Type B pancreatic cell (in vitro differentiated cells): ENCODE data around the gene IER5. TPM values are rescaled to one million over a fixed set of nuclear protein-coding genes. Genes with fewer than 3 reads are reported as not detected.

Source experiments
- DNase-seq: peaks from one replicate; pipeline ENCODE4 v3.0.0; 2021; ENCODE audit warnings: mixed read lengths; ENCODE audit not compliant: unreplicated experiment; ENCODE audit errors: extremely low spot score
- H3K27ac Mint-ChIP-seq: 2 replicates; pipeline ENCODE4 v1.8.0; 2021; ENCODE audit warnings: mild to moderate bottlenecking, mixed read lengths
- H3K27me3 Mint-ChIP-seq: 2 replicates; pipeline ENCODE4 v1.8.0; 2021; ENCODE audit warnings: mixed read lengths
- H3K36me3 Mint-ChIP-seq: 2 replicates; pipeline ENCODE4 v1.8.0; 2021; ENCODE audit warnings: mixed read lengths
- H3K4me1 Mint-ChIP-seq: one replicate; pipeline ENCODE4 v1.8.0; 2021; ENCODE audit warnings: mixed read lengths; ENCODE audit not compliant: unreplicated experiment
- H3K4me3 Mint-ChIP-seq: 2 replicates; pipeline ENCODE4 v1.8.0; 2021; ENCODE audit warnings: mild to moderate bottlenecking, mixed read lengths
- H3K9me3 Mint-ChIP-seq: 2 replicates; pipeline ENCODE4 v1.8.0; 2021; ENCODE audit warnings: mixed read lengths
- total RNA-seq: library from RNA; stranded (reverse); gene quantifications from 2 replicates; pipeline ENCODE4 v1.2.1, GENCODE V29; 2021; ENCODE audit warnings: low replicate concordance
- TF ChIP-seq, protein P1 (sequence below): fragments of 200-600 bp; sonication (generic); conservative IDR thresholded peaks from 2 replicates; pipeline ENCODE4 v1.5.0; 2021; ENCODE audit warnings: antibody characterized with exemption, mild to moderate bottlenecking

Gene IER5
- total RNA-seq, 1 donor from 2014 or later, result 16.6 TPM

DNA sequence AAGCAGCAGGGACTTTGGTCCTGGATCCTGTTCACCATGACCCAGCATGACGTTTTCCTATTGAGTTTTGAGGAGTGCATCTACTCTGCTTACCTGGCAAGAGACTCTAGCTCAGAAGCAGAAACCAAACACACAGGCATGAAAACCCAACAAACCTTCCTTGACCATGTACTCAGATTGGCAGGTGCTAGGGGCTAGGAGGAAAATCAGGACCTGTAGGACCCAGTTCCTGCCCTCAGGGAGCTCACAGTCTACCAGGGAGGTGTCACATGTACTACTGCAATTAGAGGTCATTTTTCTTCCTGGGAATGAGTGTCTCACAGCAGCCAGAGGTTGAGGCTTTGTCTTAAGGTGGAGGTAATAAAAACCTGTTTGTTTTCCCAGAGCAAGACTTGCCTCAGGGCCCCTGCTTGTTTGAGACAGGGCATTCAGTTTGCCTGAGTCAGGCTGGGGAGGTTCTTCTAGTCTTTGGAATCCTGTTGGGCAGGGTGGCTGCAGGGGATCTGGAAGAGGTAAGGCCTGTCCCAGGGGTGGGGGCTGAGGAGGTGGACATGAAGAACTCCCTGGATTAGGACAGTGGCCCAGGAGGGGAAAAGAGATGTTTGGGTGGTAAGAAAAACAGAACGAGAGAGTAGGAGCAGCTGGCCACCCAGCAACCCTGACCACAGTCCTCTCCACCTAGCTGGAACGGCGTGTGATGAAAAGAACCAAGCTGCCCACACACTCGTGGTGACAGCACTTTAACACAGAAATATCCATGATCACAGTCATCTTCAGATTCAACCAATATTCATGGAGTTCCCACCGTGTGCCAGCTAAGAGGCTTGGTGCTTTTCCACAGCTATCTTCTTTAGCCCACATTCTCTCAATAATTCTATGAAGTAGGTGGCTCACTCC lies 30.8 kb downstream of the IER5 start:
- no peaks in the 10 kb centered on the region for H3K27me3 Mint-ChIP-seq
- H3K4me3 Mint-ChIP-seq, result peak overlapping the region; percentile 71
- peaks cover 12% of the 10 kb centered on the region for H3K9me3 Mint-ChIP-seq
- H3K27ac Mint-ChIP-seq, result peak overlapping the region; percentile 97
- DNase-seq, result no peak
- TF ChIP-seq, protein P1, sequence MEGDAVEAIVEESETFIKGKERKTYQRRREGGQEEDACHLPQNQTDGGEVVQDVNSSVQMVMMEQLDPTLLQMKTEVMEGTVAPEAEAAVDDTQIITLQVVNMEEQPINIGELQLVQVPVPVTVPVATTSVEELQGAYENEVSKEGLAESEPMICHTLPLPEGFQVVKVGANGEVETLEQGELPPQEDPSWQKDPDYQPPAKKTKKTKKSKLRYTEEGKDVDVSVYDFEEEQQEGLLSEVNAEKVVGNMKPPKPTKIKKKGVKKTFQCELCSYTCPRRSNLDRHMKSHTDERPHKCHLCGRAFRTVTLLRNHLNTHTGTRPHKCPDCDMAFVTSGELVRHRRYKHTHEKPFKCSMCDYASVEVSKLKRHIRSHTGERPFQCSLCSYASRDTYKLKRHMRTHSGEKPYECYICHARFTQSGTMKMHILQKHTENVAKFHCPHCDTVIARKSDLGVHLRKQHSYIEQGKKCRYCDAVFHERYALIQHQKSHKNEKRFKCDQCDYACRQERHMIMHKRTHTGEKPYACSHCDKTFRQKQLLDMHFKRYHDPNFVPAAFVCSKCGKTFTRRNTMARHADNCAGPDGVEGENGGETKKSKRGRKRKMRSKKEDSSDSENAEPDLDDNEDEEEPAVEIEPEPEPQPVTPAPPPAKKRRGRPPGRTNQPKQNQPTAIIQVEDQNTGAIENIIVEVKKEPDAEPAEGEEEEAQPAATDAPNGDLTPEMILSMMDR, result no peak
- peaks cover 36% of the 10 kb centered on the region for H3K4me1 Mint-ChIP-seq
- no peaks in the 10 kb centered on the region for H3K36me3 Mint-ChIP-seq

DNA sequence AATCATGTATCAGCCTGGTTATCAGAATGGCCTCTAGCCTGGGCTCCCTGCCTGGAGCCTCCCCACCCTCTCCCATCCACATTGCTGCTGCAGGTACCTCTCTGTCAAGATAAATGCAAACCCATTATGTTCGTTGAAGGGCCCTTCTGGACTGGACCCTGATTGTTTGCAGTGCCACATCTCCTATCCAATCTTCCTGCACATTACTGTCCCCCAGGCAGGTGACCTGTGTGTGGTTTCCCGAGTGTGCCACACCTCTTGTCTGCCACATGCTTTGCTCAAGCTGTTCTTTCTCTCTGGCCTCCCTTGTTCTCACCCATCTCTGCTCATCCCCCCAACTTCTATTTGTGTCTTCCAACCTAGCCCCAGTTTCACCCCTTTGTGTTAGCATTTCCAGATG lies 32.4 kb downstream of the IER5 start:
- peaks cover 12% of the 10 kb centered on the region for H3K9me3 Mint-ChIP-seq
- H3K27ac Mint-ChIP-seq, result peak overlapping the region; percentile 66
- peaks cover 39% of the 10 kb centered on the region for H3K4me1 Mint-ChIP-seq
- H3K27me3 Mint-ChIP-seq, result no peaks in the 10 kb centered on the region
- H3K4me3 Mint-ChIP-seq, result no peak overlapping the region
- DNase-seq, result no peak
- no peaks in the 10 kb centered on the region for H3K36me3 Mint-ChIP-seq
- TF ChIP-seq, protein P1, result no peak

DNA sequence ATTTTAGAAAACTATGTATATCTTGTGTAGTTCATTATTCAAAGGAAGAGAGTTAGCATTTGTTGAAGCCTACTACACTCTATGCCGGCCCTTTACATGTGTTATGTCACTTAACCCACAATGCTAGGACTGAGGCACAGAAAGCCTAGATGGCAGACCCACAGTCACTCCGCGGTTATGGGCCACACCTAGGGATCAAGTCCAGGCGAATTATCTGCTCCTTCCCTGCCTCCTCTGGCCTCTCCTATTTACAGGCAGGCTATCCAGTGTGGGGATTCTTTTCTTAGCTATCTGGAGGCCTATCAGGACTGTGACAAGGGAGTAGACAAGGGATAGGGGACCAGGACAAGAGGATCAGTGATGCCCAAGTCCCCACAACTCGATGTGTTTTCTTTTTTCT lies 33.0 kb downstream of the IER5 start:
- DNase-seq, result no peak

DNA sequence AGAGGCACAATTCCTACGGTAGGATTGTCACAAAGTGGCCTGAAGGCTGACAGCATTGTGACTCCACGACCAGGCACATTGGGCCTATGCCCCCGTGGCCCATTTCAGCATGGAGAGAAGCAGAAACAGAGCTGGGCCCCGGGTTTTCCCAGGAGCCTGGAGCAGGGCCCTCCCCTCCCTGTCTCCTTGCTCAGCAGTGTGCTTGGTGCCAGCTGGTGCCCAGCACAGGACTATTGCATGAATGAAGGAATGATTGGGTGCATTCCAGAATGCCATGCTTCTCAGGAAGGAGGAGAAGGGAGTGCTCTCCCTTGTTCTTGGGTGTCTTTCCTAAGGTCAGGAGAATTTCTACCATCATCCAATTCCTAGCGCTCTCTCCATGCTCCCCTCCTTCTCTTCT lies 33.7 kb downstream of the IER5 start:
- no peak for DNase-seq
- Mint-ChIP-seq H3K4me1 (peaks cover 43% of the 10 kb centered on the region), H3K27me3 (no peaks in the 10 kb centered on the region), H3K36me3 (no peaks in the 10 kb centered on the region), H3K4me3 (no peak overlapping the region), H3K27ac (peak overlapping the region; percentile 6), H3K9me3 (peaks cover 12% of the 10 kb centered on the region)
- TF ChIP-seq, protein P1, result no peak

More for the DNA sequence above, 33.0 kb downstream of the IER5 start:
- H3K4me1 Mint-ChIP-seq, result peaks cover 41% of the 10 kb centered on the region
- no peak overlapping the region for H3K4me3 Mint-ChIP-seq
- H3K9me3 Mint-ChIP-seq, result peaks cover 12% of the 10 kb centered on the region
- no peaks in the 10 kb centered on the region for H3K36me3 Mint-ChIP-seq
- TF ChIP-seq, protein P1, result no peak
- H3K27ac Mint-ChIP-seq, result peak overlapping the region; percentile 66
- no peaks in the 10 kb centered on the region for H3K27me3 Mint-ChIP-seq

DNA sequence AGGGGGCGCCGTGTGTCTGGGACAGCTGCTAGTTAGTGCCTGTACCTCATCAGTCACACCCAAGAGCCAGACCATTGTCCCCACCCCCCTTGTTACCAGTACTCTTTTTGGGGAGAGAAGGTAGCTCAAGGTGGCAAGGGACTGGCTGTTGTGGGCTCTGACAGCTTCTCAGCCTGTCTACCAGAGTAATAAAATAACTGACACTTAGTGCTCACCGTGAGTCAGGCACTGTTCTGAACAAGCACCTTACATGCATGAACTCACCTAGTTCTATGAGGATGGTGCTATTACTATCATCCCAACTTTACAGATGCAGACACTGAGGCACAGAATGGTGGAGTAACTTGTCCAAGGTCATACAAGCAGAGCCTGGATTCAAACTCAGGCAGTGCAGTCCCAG lies 34.7 kb downstream of the IER5 start:
- no peak for DNase-seq
- Mint-ChIP-seq H3K36me3 (no peaks in the 10 kb centered on the region), H3K4me1 (peaks cover 38% of the 10 kb centered on the region), H3K4me3 (no peak overlapping the region), H3K27ac (no peak overlapping the region), H3K9me3 (peaks cover 12% of the 10 kb centered on the region), H3K27me3 (no peaks in the 10 kb centered on the region)
- TF ChIP-seq, protein P1, result no peak
